DOHH2 (cell line): ENCODE data around the gene FCHSD2.

Experiments
- EZH2phosphoT487 ChIP-seq: fragments of 200-600 bp; sonication (generic); IDR thresholded peaks from 2 replicates; pipeline ENCODE4 v1.6.1; 2017; ENCODE audit warnings: borderline replicate concordance, mild to moderate bottlenecking, antibody characterized with exemption, low read length, moderate library complexity, mixed read lengths
- TF ChIP-seq, protein P1 (sequence below): fragments of 200-600 bp; sonication (generic); IDR thresholded peaks from one replicate; pipeline ENCODE4 v1.5.1; 2014; ENCODE audit warnings: antibody characterized with exemption, mild to moderate bottlenecking, low read depth, low read length; ENCODE audit not compliant: poor library complexity, severe bottlenecking

DNA sequence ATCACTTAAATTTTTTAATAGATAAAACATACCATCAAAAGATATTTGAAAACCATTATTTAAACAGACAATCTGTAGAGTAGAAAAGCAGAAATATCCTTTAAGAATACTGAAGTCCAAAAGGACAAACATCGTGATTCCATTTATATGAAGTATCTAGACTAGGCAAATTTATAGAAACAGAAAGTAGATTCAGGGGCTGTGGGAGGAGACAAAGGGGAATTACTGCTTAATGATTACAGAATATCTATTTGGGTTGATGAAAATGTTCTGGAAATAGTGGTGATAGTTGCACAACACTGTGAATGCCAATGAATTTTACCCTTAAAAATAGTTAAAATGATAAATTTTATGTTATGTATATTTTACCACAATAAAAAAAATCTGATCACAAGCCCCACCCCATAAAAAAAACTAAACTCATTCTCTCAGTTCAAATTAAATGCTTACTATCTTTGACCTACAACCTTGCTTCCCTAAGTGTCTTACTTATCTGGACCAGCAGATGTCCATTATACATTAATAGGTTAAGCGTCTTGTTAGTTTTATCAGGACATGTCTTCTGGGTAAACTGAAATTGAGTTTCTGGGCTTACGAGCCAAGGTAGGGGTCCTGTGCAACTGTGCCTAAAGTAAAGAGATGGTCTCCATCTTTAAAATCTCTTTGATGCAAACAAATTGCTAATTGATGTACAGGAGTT, 86.3 kb downstream of the FCHSD2 start:
- TF ChIP-seq, protein P1, sequence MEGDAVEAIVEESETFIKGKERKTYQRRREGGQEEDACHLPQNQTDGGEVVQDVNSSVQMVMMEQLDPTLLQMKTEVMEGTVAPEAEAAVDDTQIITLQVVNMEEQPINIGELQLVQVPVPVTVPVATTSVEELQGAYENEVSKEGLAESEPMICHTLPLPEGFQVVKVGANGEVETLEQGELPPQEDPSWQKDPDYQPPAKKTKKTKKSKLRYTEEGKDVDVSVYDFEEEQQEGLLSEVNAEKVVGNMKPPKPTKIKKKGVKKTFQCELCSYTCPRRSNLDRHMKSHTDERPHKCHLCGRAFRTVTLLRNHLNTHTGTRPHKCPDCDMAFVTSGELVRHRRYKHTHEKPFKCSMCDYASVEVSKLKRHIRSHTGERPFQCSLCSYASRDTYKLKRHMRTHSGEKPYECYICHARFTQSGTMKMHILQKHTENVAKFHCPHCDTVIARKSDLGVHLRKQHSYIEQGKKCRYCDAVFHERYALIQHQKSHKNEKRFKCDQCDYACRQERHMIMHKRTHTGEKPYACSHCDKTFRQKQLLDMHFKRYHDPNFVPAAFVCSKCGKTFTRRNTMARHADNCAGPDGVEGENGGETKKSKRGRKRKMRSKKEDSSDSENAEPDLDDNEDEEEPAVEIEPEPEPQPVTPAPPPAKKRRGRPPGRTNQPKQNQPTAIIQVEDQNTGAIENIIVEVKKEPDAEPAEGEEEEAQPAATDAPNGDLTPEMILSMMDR = no peak
- TF ChIP-seq EZH2phosphoT487 = no peak
